ENCODE results near the gene CRABP1. TPM values are rescaled to one million over a fixed set of nuclear protein-coding genes. Genes with fewer than 3 reads are reported as not detected.

The CRABP1 gene
- total RNA-seq, 1 donor from 2014 or later = not detected

DNA sequence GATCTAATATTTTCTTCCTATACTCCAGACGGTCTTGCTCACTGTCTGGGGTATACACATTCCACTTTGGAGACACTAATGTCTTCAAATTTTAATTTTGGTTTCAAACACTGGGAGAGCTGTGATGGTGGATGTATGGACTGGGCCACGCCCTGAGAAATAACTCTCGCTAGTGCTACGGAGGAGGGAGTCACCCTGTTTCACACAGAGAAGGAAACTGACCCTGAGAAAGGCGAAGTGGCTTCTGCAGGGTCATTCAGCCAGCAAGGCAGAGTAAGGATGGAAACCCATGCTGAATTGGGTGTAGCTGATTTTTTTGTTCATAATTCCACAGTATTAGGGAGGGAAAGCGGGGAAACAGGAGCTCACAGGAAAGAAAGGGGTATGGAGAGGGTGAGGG lies 32.2 kb upstream of the CRABP1 start:
- TF ChIP-seq, protein P1, sequence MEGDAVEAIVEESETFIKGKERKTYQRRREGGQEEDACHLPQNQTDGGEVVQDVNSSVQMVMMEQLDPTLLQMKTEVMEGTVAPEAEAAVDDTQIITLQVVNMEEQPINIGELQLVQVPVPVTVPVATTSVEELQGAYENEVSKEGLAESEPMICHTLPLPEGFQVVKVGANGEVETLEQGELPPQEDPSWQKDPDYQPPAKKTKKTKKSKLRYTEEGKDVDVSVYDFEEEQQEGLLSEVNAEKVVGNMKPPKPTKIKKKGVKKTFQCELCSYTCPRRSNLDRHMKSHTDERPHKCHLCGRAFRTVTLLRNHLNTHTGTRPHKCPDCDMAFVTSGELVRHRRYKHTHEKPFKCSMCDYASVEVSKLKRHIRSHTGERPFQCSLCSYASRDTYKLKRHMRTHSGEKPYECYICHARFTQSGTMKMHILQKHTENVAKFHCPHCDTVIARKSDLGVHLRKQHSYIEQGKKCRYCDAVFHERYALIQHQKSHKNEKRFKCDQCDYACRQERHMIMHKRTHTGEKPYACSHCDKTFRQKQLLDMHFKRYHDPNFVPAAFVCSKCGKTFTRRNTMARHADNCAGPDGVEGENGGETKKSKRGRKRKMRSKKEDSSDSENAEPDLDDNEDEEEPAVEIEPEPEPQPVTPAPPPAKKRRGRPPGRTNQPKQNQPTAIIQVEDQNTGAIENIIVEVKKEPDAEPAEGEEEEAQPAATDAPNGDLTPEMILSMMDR (IDR thresholded peaks at IDR 0.05; ENCODE audit: insufficient read depth, low read length, severe bottlenecking) = no peak
- FAIRE-seq (no peak), DNase-seq (ENCODE audit: low read depth) (no peak)
- Histone ChIP-seq H3K36me3 (ENCODE audit: control insufficient read depth, insufficient read depth, low read length) (no peaks in the 10 kb centered on the region), H3K27me3 (ENCODE audit: control insufficient read depth, insufficient read depth, low read length) (no peaks in the 10 kb centered on the region), H3K4me3 (ENCODE audit: low read depth, low read length) (no peak overlapping the region)

DNA sequence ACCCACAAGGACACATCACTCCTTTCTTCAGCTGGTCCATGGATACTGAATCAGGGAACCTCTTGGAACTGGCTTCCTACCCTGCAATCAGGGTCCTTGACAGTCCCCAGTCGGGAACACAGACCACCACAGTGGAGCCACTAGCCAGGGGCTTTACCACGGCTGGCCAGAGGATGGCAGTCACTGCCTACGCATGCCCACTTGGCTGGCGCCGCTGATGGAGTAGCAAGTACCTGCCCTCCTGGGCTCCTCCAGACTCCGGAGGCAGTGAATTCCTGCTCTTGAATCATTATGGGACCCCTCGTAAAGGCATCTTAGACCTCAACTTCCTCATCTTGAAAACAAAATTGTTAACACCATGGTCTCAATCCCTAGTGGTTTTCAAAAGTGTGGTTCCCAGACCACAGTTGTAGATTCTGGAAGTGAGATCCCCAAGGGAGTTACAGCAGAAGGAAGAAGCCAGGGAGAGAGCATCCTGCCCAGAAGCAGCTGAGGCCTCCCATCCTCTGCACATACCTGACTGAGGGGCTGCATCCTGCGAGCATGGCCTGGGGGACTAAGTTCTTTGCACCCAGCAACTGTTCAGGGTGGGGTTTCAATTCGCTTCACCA lies 31.6 kb upstream of the CRABP1 start:
- TF ChIP-seq, protein P1 (IDR thresholded peaks at IDR 0.05; ENCODE audit: insufficient read depth, low read length, severe bottlenecking) = peak; percentile 99
- no peaks in the 10 kb centered on the region for H3K36me3 ChIP-seq (ENCODE audit: control insufficient read depth, insufficient read depth, low read length)
- no peaks in the 10 kb centered on the region for H3K27me3 ChIP-seq (ENCODE audit: control insufficient read depth, insufficient read depth, low read length)
- H3K4me3 ChIP-seq (ENCODE audit: low read depth, low read length) = no peak overlapping the region
- DNase-seq (ENCODE audit: low read depth) (peak; percentile 41), FAIRE-seq (no peak)

DNA sequence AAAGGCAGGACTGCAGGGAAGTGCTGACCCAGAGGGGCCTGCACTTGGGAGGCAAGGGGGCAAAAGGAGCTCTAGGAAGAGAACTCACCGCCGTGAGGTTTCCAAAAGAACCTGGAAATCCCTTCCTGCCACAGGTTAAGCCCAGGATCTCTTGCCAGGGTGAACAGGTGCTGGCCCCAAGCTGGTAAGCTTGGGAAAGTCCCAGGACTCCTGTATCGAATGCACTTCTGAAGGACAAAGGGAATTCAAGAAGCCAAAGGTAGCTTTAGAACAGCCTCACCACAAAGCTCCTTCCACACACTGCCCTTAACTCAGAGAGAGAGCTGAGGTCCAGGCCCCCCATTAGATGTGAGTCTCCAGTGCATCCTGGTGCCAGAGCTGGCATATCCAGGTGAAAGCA lies 28.9 kb upstream of the CRABP1 start:
- no peaks in the 10 kb centered on the region for H3K27me3 ChIP-seq (ENCODE audit: control insufficient read depth, insufficient read depth, low read length)
- no peaks in the 10 kb centered on the region for H3K36me3 ChIP-seq (ENCODE audit: control insufficient read depth, insufficient read depth, low read length)
- TF ChIP-seq, protein P1 (IDR thresholded peaks at IDR 0.05; ENCODE audit: insufficient read depth, low read length, severe bottlenecking) = no peak
- H3K4me3 ChIP-seq (ENCODE audit: low read depth, low read length) = no peak overlapping the region
- DNase-seq (ENCODE audit: low read depth) (no peak), FAIRE-seq (no peak)

DNA sequence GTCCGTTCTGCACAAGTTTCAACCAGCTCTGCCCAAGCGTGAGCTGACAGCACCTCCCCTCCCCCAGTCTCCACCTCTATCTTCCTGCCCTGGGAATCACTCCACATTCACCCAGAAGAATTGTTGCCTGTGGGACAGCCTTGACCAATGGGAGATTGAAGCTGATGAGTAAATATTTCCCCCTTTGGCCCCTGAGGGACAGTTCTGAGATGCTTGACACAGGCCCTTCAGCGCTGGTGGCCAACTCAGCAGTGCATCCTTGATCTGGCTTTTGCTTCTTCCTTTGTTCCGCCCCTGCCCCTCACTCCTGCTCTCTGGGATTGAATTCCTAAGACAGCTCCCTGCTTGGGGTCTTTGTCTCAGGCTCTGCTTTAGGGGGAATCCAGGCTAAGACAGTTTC lies 27.6 kb upstream of the CRABP1 start:
- H3K4me3 ChIP-seq (ENCODE audit: low read depth, low read length) = no peak overlapping the region
- FAIRE-seq (no peak), DNase-seq (ENCODE audit: low read depth) (no peak)
- TF ChIP-seq, protein P1 (IDR thresholded peaks at IDR 0.05; ENCODE audit: insufficient read depth, low read length, severe bottlenecking) = no peak
- no peaks in the 10 kb centered on the region for H3K27me3 ChIP-seq (ENCODE audit: control insufficient read depth, insufficient read depth, low read length)
- no peaks in the 10 kb centered on the region for H3K36me3 ChIP-seq (ENCODE audit: control insufficient read depth, insufficient read depth, low read length)

DNA sequence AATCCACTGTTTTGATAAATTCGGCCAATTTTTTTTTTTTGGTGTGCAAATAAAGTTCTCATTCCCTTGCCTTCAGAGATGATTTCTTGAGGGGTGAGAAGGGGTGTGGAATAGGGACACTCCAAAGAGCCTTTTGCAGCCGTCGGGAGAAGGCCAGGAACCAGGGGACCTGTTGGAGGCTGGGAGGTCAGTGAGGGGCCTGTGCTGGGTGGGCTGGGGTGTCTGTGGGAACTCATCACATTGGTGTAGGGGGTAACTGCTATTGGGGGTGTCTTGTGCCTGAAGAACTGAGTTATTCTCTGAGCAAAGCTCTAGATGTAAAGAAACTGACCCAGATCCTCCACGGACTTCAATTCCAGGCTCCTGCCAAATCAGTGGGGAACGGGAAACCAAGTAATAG lies 27.2 kb upstream of the CRABP1 start:
- no peak overlapping the region for H3K4me3 ChIP-seq (ENCODE audit: low read depth, low read length)
- no peak for FAIRE-seq
- H3K27me3 ChIP-seq (ENCODE audit: control insufficient read depth, insufficient read depth, low read length) = no peaks in the 10 kb centered on the region
- DNase-seq (ENCODE audit: low read depth) = no peak
- TF ChIP-seq, protein P1 (IDR thresholded peaks at IDR 0.05; ENCODE audit: insufficient read depth, low read length, severe bottlenecking) = no peak
- H3K36me3 ChIP-seq (ENCODE audit: control insufficient read depth, insufficient read depth, low read length) = no peaks in the 10 kb centered on the region

DNA sequence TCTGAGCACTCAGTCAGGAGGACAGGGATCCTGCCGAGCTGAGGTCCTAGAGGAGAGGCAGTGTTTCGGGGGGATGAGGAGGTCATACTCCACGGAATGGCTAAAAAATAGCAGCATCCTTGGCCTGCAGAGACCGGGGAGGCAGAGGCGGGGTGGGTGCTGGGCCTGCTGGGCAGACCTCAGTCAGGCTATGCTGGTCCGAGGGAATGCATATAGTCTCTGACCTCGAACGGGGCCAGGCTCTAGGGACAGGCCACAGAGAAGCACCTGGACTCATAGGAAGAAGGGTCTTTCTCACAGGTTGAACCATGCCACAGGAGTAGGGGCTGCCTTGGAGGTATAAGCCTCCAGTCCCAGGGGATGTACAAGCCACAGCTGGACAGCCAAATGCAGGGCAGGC lies 26.8 kb upstream of the CRABP1 start:
- Histone ChIP-seq H3K36me3 (ENCODE audit: control insufficient read depth, insufficient read depth, low read length) (no peaks in the 10 kb centered on the region), H3K4me3 (ENCODE audit: low read depth, low read length) (no peak overlapping the region), H3K27me3 (ENCODE audit: control insufficient read depth, insufficient read depth, low read length) (no peaks in the 10 kb centered on the region)
- TF ChIP-seq, protein P1 (IDR thresholded peaks at IDR 0.05; ENCODE audit: insufficient read depth, low read length, severe bottlenecking) = no peak
- FAIRE-seq (no peak), DNase-seq (ENCODE audit: low read depth) (no peak)
